ENCODE results near the gene ASPN.

The ASPN gene

DNA sequence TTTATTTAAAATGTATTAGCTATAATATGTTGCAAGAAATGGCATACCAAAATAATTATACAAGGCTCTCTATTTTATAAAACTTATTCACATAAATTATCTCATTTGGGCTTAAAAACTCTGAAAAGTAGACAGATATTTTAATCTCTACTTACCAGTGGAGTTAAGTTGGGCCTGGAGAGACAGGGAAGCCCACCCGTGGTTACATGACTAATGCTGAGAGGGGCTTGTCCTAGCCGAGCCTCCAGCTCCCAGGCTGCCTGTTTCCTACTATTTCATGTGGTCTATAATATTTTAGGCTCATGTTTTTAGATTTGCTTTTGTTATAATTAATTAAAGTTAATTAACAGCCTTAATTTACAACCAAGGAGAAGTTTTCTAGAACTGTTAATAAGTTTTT is 20.9 kb upstream of the ASPN start:
- H3K9me3 ChIP-seq (ENCODE audit: control insufficient read depth, insufficient read depth, low read depth, low read length): no peaks in the 10 kb centered on the region
- H3K36me3 ChIP-seq (ENCODE audit: control insufficient read depth in 2 of 2, insufficient read depth in 1 of 2, low read length in 2 of 2): no peaks in the 10 kb centered on the region
- TF ChIP-seq SCRT2 (tag by site-specific recombination; IDR thresholded peaks at IDR 0.05) (no peak), ZSCAN4 (tag by site-specific recombination; IDR thresholded peaks at IDR 0.05) (no peak), ZNF610 (tag by site-specific recombination; IDR thresholded peaks at IDR 0.05; ENCODE audit: borderline replicate concordance) (no peak), ZNF221 (tag by site-specific recombination; IDR thresholded peaks at IDR 0.05; ENCODE audit: borderline replicate concordance) (no peak), ZNF10 (tag by site-specific recombination; IDR thresholded peaks at IDR 0.05) (no peak), ZBTB8A (tag by site-specific recombination; IDR thresholded peaks at IDR 0.05) (no peak)
- ChIA-PET CTCF (interaction anchor here (0.6 to 1.7 kb wide), 4 partner anchors 12 to 1532 kb away, joined by 3 to 5 read pairs (median 3); no protein-coding TSS in a partner anchor), POLR2A (no interaction called here)
- no peak overlapping the region for H3K4me3 ChIP-seq (ENCODE audit: low read depth, low read length)
- no peak overlapping the region for H3K27ac ChIP-seq (ENCODE audit: extremely low read depth, low read depth, low read length)
- no peaks in the 10 kb centered on the region for H3K4me1 ChIP-seq (ENCODE audit: control insufficient read depth, insufficient read depth, low read length)

GRCh38 chr9:92501671-92502393 is 19.5 kb upstream of the ASPN start:
- POLR2A ChIA-PET: no interaction called here
- no peak overlapping the region for H3K4me3 ChIP-seq (ENCODE audit: low read depth, low read length)

DNA sequence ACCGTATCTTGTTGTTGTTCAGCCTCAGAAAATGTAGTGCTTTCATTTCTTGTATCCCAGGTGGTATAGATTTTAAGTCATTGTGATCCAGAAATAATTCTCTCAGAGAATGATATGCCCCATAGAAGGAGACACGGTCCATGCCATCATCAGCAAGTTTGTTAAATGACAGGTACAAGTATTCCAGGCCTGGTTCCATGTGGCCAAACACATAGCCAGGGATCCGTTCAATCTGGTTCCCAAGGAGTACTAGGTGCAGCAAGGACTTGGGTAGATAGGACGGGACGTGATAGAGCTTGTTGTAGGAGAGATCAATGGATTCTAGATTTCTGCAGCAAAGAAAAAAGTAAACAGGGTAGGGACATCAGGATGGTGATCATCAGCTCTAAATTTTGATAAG is 18.4 kb upstream of the ASPN start:
- POLR2A ChIA-PET: no interaction called here
- Histone ChIP-seq H3K4me3 (ENCODE audit: low read depth, low read length) (no peak overlapping the region), H3K36me3 (ENCODE audit: control insufficient read depth in 2 of 2, insufficient read depth in 1 of 2, low read length in 2 of 2) (no peaks in the 10 kb centered on the region), H3K27ac (ENCODE audit: extremely low read depth, low read depth, low read length) (no peak overlapping the region), H3K4me1 (ENCODE audit: control insufficient read depth, insufficient read depth, low read length) (no peaks in the 10 kb centered on the region), H3K9me3 (ENCODE audit: control insufficient read depth, insufficient read depth, low read depth, low read length) (no peaks in the 10 kb centered on the region)
- TF ChIP-seq ZNF791 (tag by site-specific recombination; IDR thresholded peaks at IDR 0.05) (no peak), ZNF518A (tag by site-specific recombination; conservative IDR thresholded peaks at IDR 0.05; ENCODE audit: low read depth) (no peak), BCL6B (tag by site-specific recombination; IDR thresholded peaks at IDR 0.05) (no peak)
- CTCF ChIA-PET: interaction anchor here (0.7 to 1.1 kb wide), 5 partner anchors 15 to 127 kb away, joined by 3 to 7 read pairs (median 3); no protein-coding TSS in a partner anchor

More at GRCh38 chr9:92501671-92502393, 19.5 kb upstream of the ASPN start:
- no peaks in the 10 kb centered on the region for H3K36me3 ChIP-seq (ENCODE audit: control insufficient read depth in 2 of 2, insufficient read depth in 1 of 2, low read length in 2 of 2)
- CTCF ChIA-PET: interaction anchor here (0.6 to 1.7 kb wide), 6 partner anchors 11 to 289 kb away, joined by 3 to 5 read pairs (median 4); no protein-coding TSS in a partner anchor
- H3K27ac ChIP-seq (ENCODE audit: extremely low read depth, low read depth, low read length): no peak overlapping the region
- TF ChIP-seq ZNF292 (tag by site-specific recombination; IDR thresholded peaks at IDR 0.05; ENCODE audit: borderline replicate concordance, low read depth) (no peak), ZBTB7A (tag by site-specific recombination; IDR thresholded peaks at IDR 0.05; ENCODE audit: low read depth) (no peak), ZSCAN18 (tag by site-specific recombination; IDR thresholded peaks at IDR 0.05) (no peak), CTCF (tag by site-specific recombination; IDR thresholded peaks at IDR 0.05) (peak; percentile 25; the same call in 1 of the 2 replicates), ZNF791 (tag by site-specific recombination; IDR thresholded peaks at IDR 0.05) (no peak)
- no peaks in the 10 kb centered on the region for H3K4me1 ChIP-seq (ENCODE audit: control insufficient read depth, insufficient read depth, low read length)
- no peaks in the 10 kb centered on the region for H3K9me3 ChIP-seq (ENCODE audit: control insufficient read depth, insufficient read depth, low read depth, low read length)
